ENCODE data around the gene AKT2. TPM values are rescaled to one million over a fixed set of nuclear protein-coding genes. Genes with fewer than 3 reads are reported as not detected.
A peak's percentile ranks its signal among the peaks of the same experiment; 100 is the strongest.

The AKT2 gene
- polyA plus RNA-seq, 3 donors: 144 to 248 (median 180) TPM

DNA sequence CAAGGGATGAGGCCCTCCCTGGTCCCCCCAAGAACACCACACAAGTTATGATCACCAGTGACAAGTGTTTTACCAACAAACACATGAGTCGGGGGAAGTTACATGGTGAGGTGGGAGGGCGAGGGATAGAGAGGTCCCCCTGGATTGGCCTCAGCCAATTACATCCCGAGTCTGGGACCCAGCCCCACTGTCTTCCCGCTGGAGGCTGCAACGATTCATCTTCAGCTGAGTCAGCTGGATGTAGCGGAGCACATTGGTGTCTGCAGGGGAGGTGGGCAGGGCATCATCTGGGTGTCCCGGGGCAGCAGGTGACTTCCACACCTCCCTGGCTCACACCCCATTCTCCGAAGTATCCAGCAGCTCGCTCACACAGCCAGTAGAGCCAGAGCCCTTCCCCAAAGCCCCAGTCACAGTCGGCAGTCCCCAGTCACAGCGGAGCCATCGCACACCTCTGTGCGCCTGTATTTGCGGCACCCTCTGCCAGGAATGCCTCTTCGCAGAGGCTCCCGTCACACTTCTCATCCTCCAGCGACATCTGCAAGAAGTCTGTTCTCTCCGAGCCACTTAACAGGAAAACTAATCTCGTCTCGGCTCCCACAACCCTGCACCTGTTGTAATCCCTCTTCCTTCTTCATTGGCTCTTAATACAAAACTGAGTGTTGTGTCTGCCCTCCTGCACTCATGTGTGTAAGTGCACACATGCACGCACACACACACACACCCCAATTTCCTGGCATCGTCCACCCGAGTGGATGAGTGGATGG is 69.0 kb downstream of the AKT2 start:
- no peak for DNase-seq (ENCODE audit: extremely low read depth in 1 of 11, low read depth in 9 of 11, low spot score in 4 of 11)

DNA sequence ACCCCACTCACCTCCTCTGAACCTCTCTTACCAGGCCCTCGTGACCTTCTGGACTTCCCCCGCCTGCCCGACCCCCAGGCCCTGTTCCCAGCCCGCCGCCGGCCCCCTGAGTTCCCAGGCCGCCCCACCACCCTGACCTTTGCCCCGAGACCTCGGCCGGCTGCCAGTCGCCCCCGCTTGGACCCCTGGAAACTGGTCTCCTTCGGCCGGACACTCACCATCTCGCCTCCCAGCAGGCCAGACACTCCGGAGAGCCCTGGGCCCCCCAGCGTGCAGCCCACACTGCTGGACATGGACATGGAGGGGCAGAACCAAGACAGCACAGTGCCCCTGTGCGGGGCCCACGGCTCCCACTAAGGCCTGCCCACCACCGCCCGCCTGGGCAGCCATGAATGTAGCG is 70.2 kb downstream of the AKT2 start:
- no peak for DNase-seq (ENCODE audit: extremely low read depth in 1 of 11, low read depth in 9 of 11, low spot score in 4 of 11)

GRCh38 chr19:40213882-40214570 is 71.1 kb downstream of the AKT2 start:
- no peak for DNase-seq (ENCODE audit: extremely low read depth in 1 of 11, low read depth in 9 of 11, low spot score in 4 of 11)

DNA sequence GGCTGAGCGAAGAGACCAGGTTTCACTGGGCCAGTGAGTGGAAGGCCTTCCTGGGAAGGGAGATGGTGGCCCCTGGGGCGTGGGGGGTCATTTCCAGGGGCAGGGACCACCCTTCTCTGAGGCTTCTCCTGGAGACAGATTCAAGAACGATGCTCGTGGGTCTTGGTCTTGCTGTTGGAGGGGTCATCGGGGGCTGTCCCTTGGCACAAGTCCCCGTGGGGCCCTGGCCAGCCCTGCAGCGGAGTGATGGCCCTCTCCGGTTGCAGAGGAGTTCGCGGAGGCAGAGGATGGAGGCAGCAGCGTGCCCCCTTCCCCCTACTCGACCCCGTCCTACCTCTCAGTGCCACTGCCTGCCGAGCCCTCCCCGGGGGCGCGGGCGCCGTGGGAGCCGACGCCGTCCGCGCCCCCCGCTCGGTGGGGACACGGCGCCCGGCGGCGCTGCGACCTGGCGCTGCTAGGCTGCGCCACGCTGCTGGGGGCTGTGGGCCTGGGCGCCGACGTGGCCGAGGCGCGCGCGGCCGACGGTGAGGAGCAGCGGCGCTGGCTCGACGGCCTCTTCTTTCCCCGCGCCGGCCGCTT is 71.8 kb downstream of the AKT2 start:
- DNase-seq (ENCODE audit: extremely low read depth in 1 of 11, low read depth in 9 of 11, low spot score in 4 of 11): no peak

DNA sequence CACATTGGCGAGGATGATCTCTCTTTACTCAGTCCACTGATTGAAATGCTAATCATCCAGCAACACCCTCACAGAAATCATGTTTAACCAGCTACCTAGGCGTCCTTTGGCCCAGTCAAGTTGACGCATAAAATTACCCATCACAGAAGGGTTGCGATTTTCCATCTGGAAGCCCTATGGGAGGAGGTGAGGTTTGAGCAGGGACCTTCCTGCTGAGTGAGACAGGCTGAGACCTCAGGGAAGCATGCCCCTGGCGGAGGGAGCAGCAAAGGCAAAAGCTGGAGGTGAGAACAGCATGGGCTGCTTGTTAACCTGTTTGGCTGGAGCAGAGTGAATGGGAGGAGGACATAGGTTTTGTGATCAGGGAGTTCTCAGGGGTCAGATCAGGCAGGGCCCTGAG is 74.3 kb downstream of the AKT2 start:
- DNase-seq (ENCODE audit: extremely low read depth in 1 of 11, low read depth in 9 of 11, low spot score in 4 of 11): no peak

DNA sequence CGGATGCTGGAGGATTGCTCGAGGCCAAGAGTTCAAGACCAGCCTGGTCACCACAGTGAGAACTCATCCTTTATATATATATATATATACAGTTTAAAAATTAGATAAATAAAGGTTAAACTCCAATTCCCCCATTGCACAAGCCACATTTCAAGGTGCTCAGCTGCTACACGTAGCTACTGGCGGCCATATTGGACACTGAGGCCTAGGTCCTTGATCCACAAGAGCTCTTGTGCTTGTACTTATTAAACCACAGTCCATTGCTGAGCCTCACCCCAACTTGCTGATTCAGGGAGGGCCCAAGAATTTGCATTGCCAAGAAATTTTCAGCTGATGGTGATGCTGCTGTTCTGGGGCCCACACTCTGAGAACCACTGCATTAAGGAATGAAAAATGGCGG is 76.5 kb downstream of the AKT2 start:
- DNase-seq (ENCODE audit: extremely low read depth in 1 of 11, low read depth in 9 of 11, low spot score in 4 of 11): no peak

DNA sequence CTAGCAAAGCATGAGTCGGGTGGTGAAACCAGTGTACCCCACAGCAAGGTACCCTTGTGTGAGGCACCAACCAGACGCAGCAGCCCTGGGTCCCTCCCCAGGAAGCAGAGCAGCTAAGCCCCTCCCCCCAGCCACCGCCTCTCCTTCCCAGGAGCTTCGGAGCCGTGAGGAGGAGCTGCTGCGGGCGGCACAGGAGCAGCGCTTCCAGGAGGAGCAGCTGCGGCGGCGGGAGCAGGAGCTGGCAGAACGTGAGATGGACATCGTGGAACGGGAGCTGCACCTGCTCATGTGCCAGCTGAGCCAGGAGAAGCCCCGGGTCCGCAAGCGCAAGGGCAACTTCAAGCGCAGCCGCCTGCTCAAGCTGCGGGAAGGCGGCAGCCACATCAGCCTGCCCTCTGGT is 79.4 kb downstream of the AKT2 start:
- no peak for DNase-seq (ENCODE audit: extremely low read depth in 1 of 11, low read depth in 9 of 11, low spot score in 4 of 11)

GRCh38 chr19:40204381-40204780 is 80.8 kb downstream of the AKT2 start:
- no peak for DNase-seq (ENCODE audit: extremely low read depth in 1 of 11, low read depth in 9 of 11, low spot score in 4 of 11)

DNA sequence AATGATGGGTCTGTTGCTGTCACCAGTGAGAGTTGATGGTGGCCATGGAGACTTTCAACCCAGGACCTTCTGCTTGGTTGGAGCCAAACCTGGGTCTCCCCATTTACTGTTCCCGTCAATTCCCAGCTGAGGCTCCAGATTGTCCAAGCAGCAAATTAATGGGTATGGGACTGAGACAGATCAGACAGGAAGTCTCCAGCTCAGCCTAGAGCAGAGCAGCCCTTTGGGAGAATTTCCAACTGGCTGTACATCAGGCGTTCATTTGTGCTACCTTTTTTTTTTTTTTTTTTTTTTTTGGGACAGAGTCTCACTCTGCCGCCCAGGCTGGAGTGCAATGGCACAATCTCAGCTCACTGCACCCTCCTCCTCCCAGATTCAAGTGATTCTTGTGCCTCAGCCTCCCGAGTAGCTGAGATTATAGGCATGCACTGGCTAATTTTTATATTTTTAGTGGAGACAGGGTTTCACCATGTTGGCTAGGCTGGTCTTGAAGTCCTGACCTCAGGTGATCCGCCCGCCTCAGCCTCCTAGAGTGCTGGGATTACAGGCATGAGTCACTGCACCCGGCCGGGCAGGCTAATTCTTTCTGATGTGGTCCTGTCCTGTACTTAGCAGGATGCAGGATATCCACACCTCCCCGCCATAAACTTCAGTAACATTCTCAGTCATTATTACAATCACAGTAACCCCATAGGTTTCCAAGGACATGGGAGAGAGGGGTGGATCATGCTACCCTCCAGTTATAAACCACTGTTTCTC is 84.6 kb downstream of the AKT2 start:
- no peak for DNase-seq (ENCODE audit: extremely low read depth in 1 of 11, low read depth in 9 of 11, low spot score in 4 of 11)

GRCh38 chr19:40198272-40198990 is 86.7 kb downstream of the AKT2 start:
- no peak for DNase-seq (ENCODE audit: extremely low read depth in 1 of 11, low read depth in 9 of 11, low spot score in 4 of 11)

DNA sequence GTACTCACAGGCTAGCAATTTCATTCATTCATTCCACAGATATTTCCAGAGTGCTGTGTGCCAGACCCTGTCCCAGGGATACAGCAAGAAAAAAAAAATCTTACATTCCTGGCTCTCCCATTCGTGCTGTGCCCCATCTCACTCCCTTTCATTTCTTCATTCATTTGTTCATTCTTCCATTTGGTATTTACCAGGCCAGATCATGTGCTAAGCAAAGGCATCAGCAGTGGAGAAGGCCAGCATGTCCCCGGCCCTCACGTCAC is 91.6 kb downstream of the AKT2 start:
- no peak for DNase-seq (ENCODE audit: extremely low read depth in 1 of 11, low read depth in 9 of 11, low spot score in 4 of 11)

DNA sequence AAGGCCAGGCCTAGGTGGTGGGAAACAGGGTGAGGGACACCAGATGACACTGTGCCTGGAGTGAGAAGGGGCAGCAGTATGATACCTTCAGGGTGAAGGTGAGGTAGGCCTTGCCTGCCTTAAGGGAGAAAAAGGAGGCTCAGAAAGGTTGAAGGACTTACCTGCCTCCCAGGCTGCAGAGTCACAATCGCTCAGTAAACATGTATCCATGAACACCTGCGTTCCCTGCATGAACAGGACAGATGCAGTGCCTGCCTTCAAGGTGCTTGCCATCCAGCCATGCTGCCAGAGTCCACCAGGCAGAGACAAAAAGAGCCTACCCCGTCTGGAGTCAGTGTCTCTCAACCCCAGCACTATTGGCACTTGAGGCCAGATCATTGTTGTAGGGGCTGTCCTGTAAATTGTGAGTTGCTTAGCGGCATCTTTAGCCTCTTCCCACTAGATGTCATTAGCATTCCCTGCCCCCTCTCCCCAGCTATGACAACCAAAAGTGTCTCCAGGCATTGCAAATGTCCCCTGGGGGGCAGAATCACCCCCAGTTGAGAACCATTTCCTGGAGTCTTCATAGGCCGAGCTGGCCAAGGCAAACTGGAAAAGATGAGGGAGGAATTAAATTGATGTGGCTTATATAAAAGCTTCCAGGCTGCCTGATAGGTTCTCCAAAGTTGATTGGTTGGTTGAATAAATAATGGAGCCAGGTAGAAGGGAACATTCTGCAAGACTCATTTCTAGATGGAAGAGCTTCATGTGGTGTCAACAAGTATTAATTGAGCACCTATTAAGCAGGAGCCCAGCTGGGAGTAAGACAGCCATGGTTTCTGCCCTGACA is 92.2 kb downstream of the AKT2 start:
- no peak for DNase-seq (ENCODE audit: extremely low read depth in 1 of 11, low read depth in 9 of 11, low spot score in 4 of 11)

- peak in 3 of 11 donors; percentile 3 to 28 (median 20) for DNase-seq (ENCODE audit: extremely low read depth in 1 of 11, low read depth in 9 of 11, low spot score in 4 of 11)
These were observed 93.1 kb downstream of the AKT2 start for GRCh38 chr19:40191836-40192646.

DNA sequence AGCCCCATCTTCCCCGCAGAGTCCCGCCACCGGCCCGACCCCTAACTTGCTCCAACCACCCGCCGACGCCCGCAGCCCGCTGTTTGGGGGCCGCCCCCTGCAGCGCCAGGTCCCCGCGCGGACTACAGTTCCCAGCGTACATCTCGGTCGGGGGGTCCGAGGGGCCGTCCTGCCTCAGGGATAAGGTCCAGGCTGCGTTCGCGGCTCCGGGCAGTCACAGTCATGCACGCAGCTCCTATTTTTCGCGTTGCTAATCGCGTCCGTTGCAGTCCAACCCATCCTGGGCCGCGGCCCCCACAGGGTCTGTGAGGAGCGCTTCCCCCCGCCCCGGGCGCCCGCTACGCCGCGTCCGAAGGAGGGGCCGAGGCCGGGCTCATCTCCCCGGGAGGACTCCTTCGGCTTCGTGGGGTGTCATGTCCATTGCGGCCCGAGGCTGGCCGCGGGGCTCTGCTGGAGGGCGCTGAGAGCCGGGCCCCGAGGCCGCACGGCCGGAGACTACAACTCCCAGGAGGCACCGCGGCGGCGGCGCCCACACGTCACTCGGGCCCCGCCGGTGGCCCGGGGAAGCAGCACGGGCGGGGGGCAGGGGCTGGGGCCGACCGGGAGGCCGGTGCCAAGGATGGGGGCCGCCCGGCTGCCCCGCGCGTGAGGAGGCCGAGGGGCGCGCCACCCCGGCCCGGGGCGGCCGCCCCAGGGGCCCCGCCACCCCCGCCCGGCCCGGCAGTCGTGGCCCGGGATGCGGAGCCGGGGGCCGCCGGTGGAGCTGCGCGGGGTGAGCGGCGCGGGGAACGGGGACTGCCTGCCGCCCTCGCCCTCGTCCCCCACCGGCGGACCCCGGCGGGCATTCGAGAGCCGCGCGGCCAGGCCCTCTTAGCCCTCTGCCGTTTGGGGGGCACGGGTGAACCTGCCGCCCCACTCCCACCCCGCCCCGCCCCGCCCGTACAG is 94.0 kb downstream of the AKT2 start, which contains the start of gene MAP3K10:
TSS of gene MAP3K10 (plus strand) at position 536 of the 945 bp plus-strand sequence. CDS start 606 bp downstream, outside the sequence.
- peak in 10 of 11 donors; percentile 22 to 68 (median 52) for DNase-seq (ENCODE audit: extremely low read depth in 1 of 11, low read depth in 9 of 11, low spot score in 4 of 11)

- DNase-seq (ENCODE audit: extremely low read depth in 1 of 11, low read depth in 9 of 11, low spot score in 4 of 11): no peak
These were observed 100.9 kb downstream of the AKT2 start for GRCh38 chr19:40184273-40184672.
